Thyroid gland (tissue), 4 donors: ENCODE results near the gene MYRFL. TPM values are rescaled to one million over a fixed set of nuclear protein-coding genes. Genes with fewer than 3 reads are reported as not detected.
A peak's percentile ranks its signal among the peaks of the same experiment; 100 is the strongest.

Source experiments
- DNase-seq, 2 donors: peaks; one replicate each; pipeline ENCODE4 v3.0.0-alpha.2; 2019
- H3K27ac ChIP-seq, 3 donors: fragments of 200-600 bp; sonication (generic); 1 replicate in 2 of 3; 2 replicates in 1 of 3; pipeline ENCODE4 v1.5.1; 2016 to 2019; ENCODE audit warnings: mild to moderate bottlenecking in 1 of 3, moderate library complexity in 1 of 3
- H3K27me3 ChIP-seq: fragments of 200-600 bp; sonication (generic); one replicate; pipeline ENCODE4 v1.5.1; 2019
- H3K36me3 ChIP-seq, 2 donors: fragments of 200-600 bp; sonication (generic); one replicate each; pipeline ENCODE4 v1.5.1; 2016 to 2019
- H3K4me1 ChIP-seq, 2 donors: fragments of 200-600 bp; sonication (generic); one replicate each; pipeline ENCODE4 v1.5.1; 2017 to 2019
- H3K4me3 ChIP-seq, 3 donors: fragments of 200-600 bp; sonication (generic); replicated peaks in 1 of 3; 1 replicate in 2 of 3; 2 replicates in 1 of 3; pipeline ENCODE4 v1.5.1; 2016; ENCODE audit warnings: mild to moderate bottlenecking in 1 of 3
- H3K9me3 ChIP-seq: fragments of 200-600 bp; sonication (generic); one replicate; pipeline ENCODE4 v1.5.1; 2017
- CTCF ChIP-seq, 6 experiments: fragments of 200-600 bp in 3 of 6; fragments of 450-650 bp in 3 of 6; sonication (generic) in 3 of 6; IDR thresholded peaks; one replicate each; pipeline ENCODE4 v1.5.1; 2016 to 2019; ENCODE audit warnings: antibody characterized with exemption in 6 of 6, mild to moderate bottlenecking in 2 of 6, inconsistent platforms in 1 of 6, moderate library complexity in 1 of 6
- POLR2A ChIP-seq, 2 donors: fragments of 450-650 bp; IDR thresholded peaks; one replicate each; pipeline ENCODE4 v1.6.1; 2017; ENCODE audit warnings: antibody characterized with exemption in 2 of 2, mild to moderate bottlenecking in 2 of 2, moderate library complexity in 1 of 2
- WGBS, 2 donors: methylation state at CpG; one replicate each; pipeline ENCODE4 v1.1.5; 2017; 5-methylcytosine and 5-hydroxymethylcytosine counted together
- intact Hi-C: fragments of 100-400 bp; cut with DNase I; formaldehyde crosslinking; loops from one replicate; pipeline ENCODE4 v1.15.1; 2023
- total RNA-seq, 4 donors: library from RNA; depleted of rRNA; stranded (reverse); fragments of >200 nt; gene quantifications; one replicate each; pipeline ENCODE4 v1.2.3, GENCODE V29; 2016

Gene MYRFL
- total RNA-seq, 4 donors from 2014 or later = 0.40 TPM; not detected in 3

DNA sequence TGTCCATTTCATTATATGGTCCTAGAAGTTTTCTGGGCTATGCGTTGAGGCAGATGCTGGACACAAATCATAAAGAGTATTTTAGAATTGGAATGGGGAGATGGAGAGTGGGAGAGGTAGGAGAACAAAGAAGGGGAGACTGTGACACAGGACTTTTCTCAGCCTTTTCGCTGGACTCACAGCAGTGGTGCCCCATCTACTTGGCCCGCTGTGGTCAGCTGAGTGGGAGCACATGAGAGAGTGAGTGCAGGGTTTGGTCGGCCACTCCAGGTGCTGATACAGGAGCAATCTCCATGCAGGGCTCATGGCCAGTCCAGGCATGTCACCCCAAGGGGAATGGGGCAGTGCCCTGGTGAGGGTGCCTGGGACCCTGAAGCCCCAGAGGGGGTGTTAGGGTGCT is 109.0 kb downstream of the MYRFL start:
- Histone ChIP-seq H3K27ac (no peak overlapping the region), H3K4me3 (no peak overlapping the region), H3K4me1 (no peaks in the 10 kb centered on the region), H3K27me3 (no peaks in the 10 kb centered on the region), H3K9me3 (no peaks in the 10 kb centered on the region), H3K36me3 (no peaks in the 10 kb centered on the region)
- TF ChIP-seq CTCF (IDR thresholded peaks at IDR 0.05) (no peak), POLR2A (IDR thresholded peaks at IDR 0.05) (no peak)
- WGBS, 2 donors = 91 to 99% methylated on average over 3 to 4 of the region's 4 CpGs
- intact Hi-C loops = no loop called here
- no peak for DNase-seq

DNA sequence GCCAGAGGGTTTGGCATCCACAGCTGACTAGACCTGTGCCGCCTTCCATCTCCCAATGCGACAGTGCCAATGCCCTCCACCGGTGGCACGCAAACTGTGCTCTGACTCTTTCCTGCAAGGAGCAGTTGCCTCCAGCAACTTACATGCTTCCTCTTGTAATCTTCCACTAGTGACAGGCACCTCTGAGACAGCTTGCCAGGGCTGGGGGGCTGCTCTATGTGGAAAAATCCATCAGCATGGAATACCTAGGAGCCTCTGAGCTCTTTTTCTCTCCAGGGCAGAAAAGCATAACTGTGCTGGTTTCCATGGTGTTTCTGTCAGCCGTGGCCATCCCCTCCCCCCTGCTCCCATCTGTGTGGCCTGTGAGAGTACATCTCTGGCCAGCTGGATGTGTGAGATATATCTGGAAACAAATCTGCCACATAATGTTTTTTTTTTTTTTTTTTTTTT is 110.6 kb downstream of the MYRFL start:
- Histone ChIP-seq H3K9me3 (no peaks in the 10 kb centered on the region), H3K4me3 (no peak overlapping the region), H3K4me1 (no peaks in the 10 kb centered on the region), H3K27me3 (no peaks in the 10 kb centered on the region), H3K36me3 (no peaks in the 10 kb centered on the region), H3K27ac (no peak overlapping the region)
- peak in 1 of 2 donors; percentile 7 for DNase-seq
- 45 to 49% methylated on average over 5 of the region's 5 CpGs for WGBS, 2 donors
- intact Hi-C loops = no loop called here
- no peak for TF ChIP-seq CTCF (IDR thresholded peaks at IDR 0.05)
- TF ChIP-seq POLR2A (IDR thresholded peaks at IDR 0.05) = no peak

- intact Hi-C loops = no loop called here
- H3K27ac ChIP-seq = no peak overlapping the region
- 43 to 54% methylated on average over 5 of the region's 5 CpGs for WGBS, 2 donors
- no peak overlapping the region for H3K4me3 ChIP-seq
- H3K9me3 ChIP-seq = no peaks in the 10 kb centered on the region
- no peak for TF ChIP-seq POLR2A (IDR thresholded peaks at IDR 0.05)
- no peak for TF ChIP-seq CTCF (IDR thresholded peaks at IDR 0.05)
- peak; percentile 41 to 44 for DNase-seq
- no peaks in the 10 kb centered on the region for H3K36me3 ChIP-seq
- H3K4me1 ChIP-seq = no peaks in the 10 kb centered on the region
- H3K27me3 ChIP-seq = no peaks in the 10 kb centered on the region
Measured at GRCh38 chr12:69936214-69936731, 111.2 kb downstream of the MYRFL start.

DNA sequence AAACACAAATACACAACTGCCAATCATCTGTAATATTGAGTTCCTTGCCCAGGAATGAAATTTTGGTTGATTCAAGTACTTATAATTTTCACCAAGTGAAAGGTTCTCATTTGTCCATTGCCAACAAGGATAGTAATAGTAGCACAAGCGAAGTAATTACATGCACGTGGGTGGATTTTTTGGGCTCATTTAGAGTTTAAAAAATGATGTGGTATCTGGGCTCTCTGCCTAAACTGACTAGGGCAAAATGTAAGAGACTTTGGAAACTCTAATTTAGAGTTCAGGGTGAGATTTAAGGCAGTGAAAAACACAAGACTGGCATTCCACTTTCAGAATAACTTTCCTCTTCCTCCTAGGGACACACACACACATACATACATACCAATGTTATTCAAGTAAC is 111.7 kb downstream of the MYRFL start:
- no peak overlapping the region for H3K4me3 ChIP-seq
- intact Hi-C loops = no loop called here
- H3K27ac ChIP-seq = no peak overlapping the region
- H3K36me3 ChIP-seq = no peaks in the 10 kb centered on the region
- H3K9me3 ChIP-seq = no peaks in the 10 kb centered on the region
- TF ChIP-seq CTCF (IDR thresholded peaks at IDR 0.05) = no peak
- no peak for TF ChIP-seq POLR2A (IDR thresholded peaks at IDR 0.05)
- no peaks in the 10 kb centered on the region for H3K27me3 ChIP-seq
- H3K4me1 ChIP-seq = no peaks in the 10 kb centered on the region
- 68 to 75% methylated on average over 2 of the region's 2 CpGs for WGBS, 2 donors
- DNase-seq = no peak

DNA sequence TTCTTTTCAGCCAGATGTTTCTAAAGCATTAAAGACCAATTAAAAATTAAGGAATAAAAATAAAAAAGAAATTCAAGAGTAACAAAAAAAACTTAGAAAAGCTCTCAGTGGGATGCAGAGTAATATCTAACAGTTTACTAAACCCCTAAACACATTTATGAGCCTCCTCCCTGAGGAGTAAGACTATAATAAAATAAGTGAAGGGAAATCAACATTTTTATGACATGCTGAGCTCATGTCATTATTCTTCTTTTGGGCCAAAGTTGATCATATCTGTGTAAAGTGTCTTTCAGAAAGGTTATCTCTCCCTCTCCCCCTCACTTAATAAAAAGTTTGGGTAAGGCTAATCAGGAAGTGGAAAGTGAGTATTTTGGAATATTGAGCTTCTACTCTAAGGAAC is 122.1 kb downstream of the MYRFL start:
- Histone ChIP-seq H3K4me3 (no peak overlapping the region), H3K4me1 (no peaks in the 10 kb centered on the region), H3K27ac (no peak overlapping the region), H3K27me3 (no peaks in the 10 kb centered on the region), H3K36me3 (no peaks in the 10 kb centered on the region), H3K9me3 (no peaks in the 10 kb centered on the region)
- TF ChIP-seq CTCF (IDR thresholded peaks at IDR 0.05) (no peak), POLR2A (IDR thresholded peaks at IDR 0.05) (no peak)
- intact Hi-C loops = no loop called here
- no peak for DNase-seq
